IPS-15b (cell line): Measurements from ENCODE around the gene TRIP10.

ENCODE experiments used
- H3K27me3 ChIP-seq: one replicate; pipeline ENCODE4 v1.6.1; 2013; ENCODE audit warnings: low read length; ENCODE audit not compliant: control insufficient read depth, insufficient read depth
- H3K36me3 ChIP-seq: one replicate; pipeline ENCODE4 v1.6.1; 2013; ENCODE audit warnings: low read length; ENCODE audit not compliant: control insufficient read depth, insufficient read depth
- H3K4me1 ChIP-seq: one replicate; pipeline ENCODE4 v1.6.1; 2013; ENCODE audit warnings: mild to moderate bottlenecking, low read length; ENCODE audit not compliant: control insufficient read depth, insufficient read depth
- H3K4me3 ChIP-seq: one replicate; pipeline ENCODE4 v1.5.1; 2013; ENCODE audit warnings: low read depth, low read length
- H3K9ac ChIP-seq: one replicate; pipeline ENCODE4 v1.6.1; 2013; ENCODE audit warnings: low read depth, mild to moderate bottlenecking, low read length
- H3K9me3 ChIP-seq: one replicate; pipeline ENCODE4 v1.6.1; 2013; ENCODE audit warnings: mild to moderate bottlenecking, low read length; ENCODE audit not compliant: control insufficient read depth, insufficient read depth

TRIP10 gene

GRCh38 chr19:6730941-6731670 is 8.4 kb upstream of the TRIP10 start:
- H3K9ac ChIP-seq, result no peak overlapping the region
- no peak overlapping the region for H3K4me3 ChIP-seq
- H3K27me3 ChIP-seq, result no peaks in the 10 kb centered on the region
- H3K9me3 ChIP-seq, result no peaks in the 10 kb centered on the region
- peaks cover 3% of the 10 kb centered on the region for H3K36me3 ChIP-seq
- no peaks in the 10 kb centered on the region for H3K4me1 ChIP-seq

DNA sequence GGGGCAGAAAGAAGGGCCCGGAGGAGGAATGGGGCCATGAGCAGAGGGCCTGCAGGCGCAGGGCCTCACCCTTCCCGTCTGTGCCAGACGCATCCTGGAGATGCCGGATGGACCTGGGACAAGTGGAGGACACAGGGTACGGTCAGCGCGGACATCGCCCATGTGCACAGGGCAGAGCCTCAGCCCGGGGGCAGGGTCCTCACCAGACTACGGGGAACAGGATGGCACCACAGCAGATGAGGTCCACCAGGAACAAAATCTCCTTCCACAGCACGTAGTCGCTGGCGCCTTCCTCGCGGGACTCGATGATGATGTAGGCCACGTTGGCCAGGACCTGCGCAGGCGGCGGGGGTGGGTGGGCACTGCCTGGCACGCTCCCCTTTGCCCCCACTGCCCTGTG is 7.7 kb upstream of the TRIP10 start:
- no peak overlapping the region for H3K9ac ChIP-seq
- no peaks in the 10 kb centered on the region for H3K9me3 ChIP-seq
- no peaks in the 10 kb centered on the region for H3K4me1 ChIP-seq
- no peak overlapping the region for H3K4me3 ChIP-seq
- no peaks in the 10 kb centered on the region for H3K27me3 ChIP-seq
- peaks cover 3% of the 10 kb centered on the region for H3K36me3 ChIP-seq

DNA sequence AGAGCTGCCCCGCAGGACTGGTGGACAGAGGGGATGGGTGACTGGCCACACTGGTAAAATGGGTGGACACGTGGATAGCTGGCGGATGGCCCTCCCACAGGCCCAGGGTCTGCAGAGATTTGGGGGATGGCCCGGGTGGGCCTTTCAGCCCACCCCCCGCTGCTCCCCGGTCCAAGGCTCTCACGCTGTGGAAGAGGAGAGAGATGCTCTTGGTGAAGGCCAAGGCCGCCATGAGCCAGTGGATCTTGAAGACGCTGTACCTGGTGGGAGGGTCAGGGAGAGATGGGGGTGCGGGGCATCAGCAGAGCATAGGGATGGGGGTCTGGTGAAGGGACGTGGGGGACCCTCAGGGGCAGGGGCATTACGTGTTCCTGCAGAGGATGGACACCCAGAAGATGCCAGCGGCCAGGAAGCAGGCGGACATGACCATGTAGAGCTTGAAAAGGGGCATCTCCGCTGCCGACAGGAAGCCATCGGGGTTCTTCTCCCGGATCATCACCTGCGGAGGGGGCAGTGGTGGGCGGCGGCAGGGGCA is 6.6 kb upstream of the TRIP10 start:
- Histone ChIP-seq H3K4me3 (no peak overlapping the region), H3K36me3 (peaks cover 3% of the 10 kb centered on the region), H3K4me1 (peaks cover under 1% of the 10 kb centered on the region), H3K27me3 (no peaks in the 10 kb centered on the region), H3K9me3 (no peaks in the 10 kb centered on the region), H3K9ac (no peak overlapping the region)

DNA sequence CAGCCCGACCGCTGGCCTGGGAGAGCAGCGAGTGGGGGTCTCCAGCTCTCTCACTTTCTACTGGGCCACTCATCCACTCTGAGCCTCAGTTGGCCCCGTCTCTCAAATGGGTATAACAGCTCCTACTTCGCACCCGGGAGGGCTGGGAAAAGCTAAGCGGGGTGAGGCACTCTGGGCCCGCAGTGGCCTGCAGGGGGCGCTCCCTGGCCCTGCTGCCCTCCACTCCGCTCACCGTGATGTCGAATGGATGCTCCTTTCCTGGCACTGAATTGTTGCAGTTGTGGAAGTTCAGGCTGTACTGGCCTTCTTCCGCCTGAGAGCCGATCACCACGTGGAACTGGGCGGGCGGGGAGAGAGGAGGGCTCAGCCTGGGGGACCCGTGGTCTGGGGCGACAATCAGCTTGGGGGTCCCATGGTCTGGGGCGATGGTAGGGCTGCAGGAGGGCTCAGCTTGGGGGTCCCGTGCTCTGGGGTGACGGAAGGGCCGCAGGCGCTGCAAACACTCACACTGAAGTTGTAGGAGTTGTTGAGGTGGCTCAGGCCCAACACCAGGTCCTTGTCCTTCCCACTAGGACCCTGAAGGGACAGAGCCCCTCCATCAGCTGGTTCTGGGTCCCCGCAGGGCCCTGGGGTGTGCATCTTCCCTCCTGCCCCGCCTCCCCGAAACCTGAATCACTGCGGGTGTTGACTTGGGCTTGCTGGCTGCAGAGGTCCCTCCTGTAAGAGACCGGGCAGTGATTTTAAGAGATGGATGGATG is 6.0 kb upstream of the TRIP10 start:
- H3K4me3 ChIP-seq, result no peak overlapping the region
- peaks cover 3% of the 10 kb centered on the region for H3K36me3 ChIP-seq
- no peak overlapping the region for H3K9ac ChIP-seq
- H3K27me3 ChIP-seq, result no peaks in the 10 kb centered on the region
- H3K4me1 ChIP-seq, result peaks cover 5% of the 10 kb centered on the region
- no peaks in the 10 kb centered on the region for H3K9me3 ChIP-seq

- peaks cover 5% of the 10 kb centered on the region for H3K4me1 ChIP-seq
- H3K9ac ChIP-seq, result no peak overlapping the region
- H3K27me3 ChIP-seq, result no peaks in the 10 kb centered on the region
- peaks cover 3% of the 10 kb centered on the region for H3K36me3 ChIP-seq
- no peaks in the 10 kb centered on the region for H3K9me3 ChIP-seq
- H3K4me3 ChIP-seq, result no peak overlapping the region
Measured at GRCh38 chr19:6734096-6734696, 5.3 kb upstream of the TRIP10 start.

DNA sequence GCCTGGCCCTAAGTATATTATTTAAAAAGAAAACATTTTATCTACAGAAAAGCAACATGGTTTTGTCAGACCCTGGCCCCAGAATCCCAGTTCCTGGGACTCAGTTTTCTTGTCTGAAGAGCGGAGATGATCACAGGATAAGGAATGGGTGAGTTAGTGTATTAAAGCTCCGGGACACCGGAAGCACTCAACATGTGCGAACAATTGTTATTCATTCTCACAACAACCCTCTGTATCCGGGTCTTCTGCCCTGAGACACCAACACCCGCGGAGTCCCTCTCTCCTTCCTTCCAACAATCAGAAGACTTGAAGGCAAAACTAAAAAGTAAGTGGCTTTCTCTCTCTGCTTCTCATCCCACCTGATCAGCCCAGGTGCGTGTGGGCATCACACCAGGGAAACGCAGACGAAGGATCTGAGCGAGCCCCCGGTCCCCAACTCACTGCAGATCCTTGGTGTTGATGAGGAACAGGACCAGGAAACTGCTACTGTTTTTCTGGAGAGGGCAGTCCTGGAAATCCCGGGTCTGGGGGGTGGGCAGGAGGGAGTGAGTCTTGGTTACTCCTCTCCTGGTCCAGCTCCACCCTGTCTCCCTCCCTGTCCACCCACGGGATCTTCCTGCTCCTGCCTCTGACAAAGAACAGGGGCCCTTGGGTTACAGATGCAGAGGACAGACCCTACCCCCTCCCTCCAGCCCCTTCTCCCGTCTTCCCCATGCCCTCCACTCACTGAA is 4.1 kb upstream of the TRIP10 start:
- no peaks in the 10 kb centered on the region for H3K9me3 ChIP-seq
- no peaks in the 10 kb centered on the region for H3K27me3 ChIP-seq
- peak overlapping the region; percentile 10 for H3K9ac ChIP-seq
- H3K36me3 ChIP-seq, result peaks cover 3% of the 10 kb centered on the region
- H3K4me1 ChIP-seq, result peaks cover 5% of the 10 kb centered on the region
- peak overlapping the region; percentile 23 for H3K4me3 ChIP-seq

DNA sequence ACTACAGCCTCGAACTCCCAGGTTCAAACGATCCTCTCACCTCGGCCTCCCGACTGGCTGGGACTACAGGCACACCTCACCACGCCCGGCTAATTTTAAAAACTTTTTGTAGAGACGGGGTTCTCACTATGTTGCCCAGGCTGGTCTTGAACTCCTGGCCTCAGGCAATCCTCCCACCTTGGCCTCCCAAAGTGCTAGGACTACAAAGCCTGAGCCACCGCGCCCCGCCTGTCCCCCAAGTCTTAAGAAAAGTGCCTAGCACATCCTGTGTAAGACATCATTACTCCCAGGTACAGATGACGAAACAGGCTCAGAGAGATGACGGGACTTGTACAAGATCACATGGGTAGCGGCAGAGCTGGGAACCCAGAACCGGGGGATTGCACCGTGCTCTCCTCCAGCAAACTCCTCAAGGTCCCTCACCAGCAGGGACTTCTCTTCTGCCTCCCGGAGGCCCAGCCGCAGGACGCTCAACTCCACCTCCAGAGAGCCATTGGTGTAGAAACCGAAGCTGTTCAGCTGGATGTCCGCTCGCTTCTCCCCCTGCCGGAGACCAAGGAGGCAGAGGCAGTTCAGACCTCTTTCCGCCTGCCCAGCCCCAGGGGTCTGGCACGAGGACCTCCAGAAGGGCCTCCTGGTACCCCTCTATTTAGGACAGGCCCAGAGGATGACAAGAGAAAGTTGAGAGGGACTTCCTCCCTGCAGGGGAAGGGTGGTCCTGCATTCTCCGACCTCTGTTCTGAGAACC is 3.1 kb upstream of the TRIP10 start:
- H3K4me3 ChIP-seq, result peak overlapping the region; percentile 87
- H3K36me3 ChIP-seq, result peaks cover 3% of the 10 kb centered on the region
- peaks cover 6% of the 10 kb centered on the region for H3K4me1 ChIP-seq
- H3K9me3 ChIP-seq, result no peaks in the 10 kb centered on the region
- no peaks in the 10 kb centered on the region for H3K27me3 ChIP-seq
- H3K9ac ChIP-seq, result peak overlapping the region; percentile 70

DNA sequence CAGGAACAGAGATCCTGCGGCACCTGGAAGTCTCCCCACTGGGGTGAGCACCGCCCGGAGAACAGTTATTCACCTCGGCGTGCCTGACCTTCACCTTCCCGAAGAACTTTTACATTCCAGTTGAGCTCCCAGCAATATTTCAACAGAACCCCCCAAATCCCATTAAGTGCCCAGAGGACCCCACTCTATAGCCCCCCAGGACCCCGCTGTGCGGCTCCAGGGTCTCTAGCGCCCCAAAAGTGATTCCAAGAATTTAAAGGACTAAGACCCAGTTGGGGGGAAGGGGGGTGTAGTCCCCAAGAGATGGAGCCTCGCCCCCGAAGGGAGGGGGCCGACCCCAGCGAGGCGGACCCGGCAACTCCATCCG is 2.6 kb upstream of the TRIP10 start:
- no peaks in the 10 kb centered on the region for H3K9me3 ChIP-seq
- peaks cover 9% of the 10 kb centered on the region for H3K4me1 ChIP-seq
- H3K27me3 ChIP-seq, result no peaks in the 10 kb centered on the region
- peak overlapping the region; percentile 87 for H3K9ac ChIP-seq
- H3K4me3 ChIP-seq, result peak overlapping the region; percentile 87
- H3K36me3 ChIP-seq, result peaks cover 3% of the 10 kb centered on the region

- no peaks in the 10 kb centered on the region for H3K27me3 ChIP-seq
- peak within 1 kb of the TSS; percentile 87 for H3K9ac ChIP-seq
- no peaks in the 10 kb centered on the region for H3K9me3 ChIP-seq
- H3K4me1 ChIP-seq, result peaks cover 9% of the 10 kb centered on the region
- H3K36me3 ChIP-seq, result no peaks in the 10 kb centered on the region
- peak within 1 kb of the TSS; percentile 87 for H3K4me3 ChIP-seq
Measured at GRCh38 chr19:6737284-6737872, 2.1 kb upstream of the TRIP10 start, which contains the start of gene GPR108. TSS of gene GPR108 (minus strand) at chr19:6737580. CDS start at chr19:6737576, 4 bp downstream.

DNA sequence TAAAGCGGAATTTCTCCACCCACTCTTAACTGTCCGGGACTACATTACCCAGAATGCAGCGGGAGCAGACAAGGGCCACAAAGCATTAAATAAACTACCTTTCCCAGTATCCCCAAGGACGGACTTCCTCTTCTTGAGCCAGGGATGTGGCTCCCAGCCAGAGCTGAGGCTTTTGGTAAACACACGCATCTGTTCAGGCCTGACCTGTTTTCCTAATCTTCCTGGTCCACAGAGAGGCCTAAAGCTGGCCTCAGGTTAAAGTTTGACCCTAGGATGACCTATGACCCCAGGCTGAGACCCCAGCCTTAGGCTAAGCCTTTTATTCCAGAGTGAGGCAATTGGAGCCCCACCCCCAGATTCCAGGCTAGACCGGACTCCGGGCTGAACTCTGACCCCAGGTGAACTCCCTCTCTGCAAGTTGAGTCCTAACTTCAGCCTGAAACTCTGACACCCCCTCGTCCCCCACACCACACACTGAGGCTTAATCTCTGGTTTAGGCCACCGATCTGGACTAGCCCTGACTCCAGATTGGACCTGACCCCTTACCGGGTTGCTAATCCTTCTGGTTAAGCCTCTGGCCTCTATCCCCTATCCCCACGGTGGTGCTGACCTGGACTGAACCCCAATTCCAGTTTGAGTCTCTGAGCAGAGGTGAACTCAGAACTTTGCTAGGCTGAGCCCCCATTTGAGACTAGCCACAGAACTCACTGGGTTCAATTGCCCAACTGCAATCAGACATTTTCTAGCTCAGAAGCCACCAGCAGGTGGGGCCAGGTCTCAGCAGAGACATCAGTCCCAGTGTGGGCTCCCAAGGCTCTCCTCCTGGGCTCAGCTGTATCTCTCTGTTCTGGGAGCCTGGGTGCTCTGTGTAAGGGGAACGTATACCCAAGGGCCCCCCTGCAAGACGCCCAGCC is 1.4 kb upstream of the TRIP10 start:
- peaks cover 5% of the 10 kb centered on the region for H3K36me3 ChIP-seq
- peak overlapping the region; percentile 65 for H3K4me3 ChIP-seq
- H3K9ac ChIP-seq, result no peak overlapping the region

More for the DNA sequence above, 1.4 kb upstream of the TRIP10 start:
- peaks cover 9% of the 10 kb centered on the region for H3K4me1 ChIP-seq
- H3K27me3 ChIP-seq, result no peaks in the 10 kb centered on the region
- no peaks in the 10 kb centered on the region for H3K9me3 ChIP-seq
